ENCODE measurements around the gene TOP2B. TPM values are rescaled to one million over a fixed set of nuclear protein-coding genes. Genes with fewer than 3 reads are reported as not detected.
A peak's percentile ranks its signal among the peaks of the same experiment; 100 is the strongest.

The TOP2B gene
- total RNA-seq, 1 experiment from 2014 or later = 63.1 TPM

- peak overlapping the region; percentile 68 for H3K27ac ChIP-seq (ENCODE audit: low read length)
- H3K27me3 ChIP-seq (ENCODE audit: control insufficient read depth, insufficient read depth, low read length) = no peaks in the 10 kb centered on the region
- peak overlapping the region; percentile 56 to 81 for H3K4me3 ChIP-seq (ENCODE audit: low read depth in 2 of 2, low read length in 2 of 2)
- H3K36me3 ChIP-seq (ENCODE audit: control insufficient read depth, insufficient read depth, low read length) = no peaks in the 10 kb centered on the region
- ATAC-seq (0 out of 2 replicates have a peak, but pooled peaks have one; percentile 18), DNase-seq (ENCODE audit: low read depth, low spot score) (no peak)
- in situ Hi-C loops (cut with HindIII; ENCODE audit: low pct_unique_long_range_greater_than_20kb, low sequenced_read_pairs) = no loop called here
- ChIA-PET CTCF (no interaction called here), POLR2A (interaction anchor here (0.6 kb wide), 1 partner anchor 118 kb away, joined by 3 read pairs; no protein-coding TSS in a partner anchor)
- intact Hi-C loops (cut with micrococcal nuclease; ENCODE audit: unreplicated experiment) = no loop called here
- TF ChIP-seq SIN3A (IDR thresholded peaks at IDR 0.05; ENCODE audit: borderline replicate concordance, insufficient read depth, low read depth, low read length) = no peak
- no peak for TF ChIP-seq CTCF (IDR thresholded peaks at IDR 0.05)
- no peak for TF ChIP-seq POLR2AphosphoS5 (IDR thresholded peaks at IDR 0.05; ENCODE audit: low read depth, low read length)
- TF ChIP-seq TCF7L2 (IDR thresholded peaks at IDR 0.05; ENCODE audit: low read depth, low read length) = no peak
- TF ChIP-seq REST (IDR thresholded peaks at IDR 0.05; ENCODE audit: insufficient read depth in 1 of 2, low read depth in 2 of 2, low read length in 1 of 2) = no peak
- no TSS peak for BruUV-seq (replicated peaks)
- peaks cover 17% of the 10 kb centered on the region for H3K4me1 ChIP-seq (ENCODE audit: control insufficient read depth, insufficient read depth, low read length)
- H3K9me3 ChIP-seq (ENCODE audit: control insufficient read depth, insufficient read depth, low read depth, low read length) = no peaks in the 10 kb centered on the region
Measured at GRCh38 chr3:25663347-25663868, 1.3 kb downstream of the TOP2B start.

- Histone ChIP-seq H3K27me3 (ENCODE audit: control insufficient read depth, insufficient read depth, low read length) (no peaks in the 10 kb centered on the region), H3K36me3 (ENCODE audit: control insufficient read depth, insufficient read depth, low read length) (no peaks in the 10 kb centered on the region), H3K4me1 (ENCODE audit: control insufficient read depth, insufficient read depth, low read length) (peaks cover 17% of the 10 kb centered on the region), H3K9me3 (ENCODE audit: control insufficient read depth, insufficient read depth, low read depth, low read length) (no peaks in the 10 kb centered on the region), H3K4me3 (ENCODE audit: low read depth in 2 of 2, low read length in 2 of 2) (peak overlapping the region; percentile 56 to 81), H3K27ac (ENCODE audit: low read length) (peak overlapping the region; percentile 68)
- in situ Hi-C loops (cut with HindIII; ENCODE audit: low pct_unique_long_range_greater_than_20kb, low sequenced_read_pairs) (no loop called here), intact Hi-C loops (cut with micrococcal nuclease; ENCODE audit: unreplicated experiment) (no loop called here)
- CTCF ChIA-PET = no interaction called here
- POLR2A ChIA-PET = no interaction called here
- ATAC-seq = no peak
- TF ChIP-seq CTCF (IDR thresholded peaks at IDR 0.05) (no peak), REST (IDR thresholded peaks at IDR 0.05; ENCODE audit: insufficient read depth in 1 of 2, low read depth in 2 of 2, low read length in 1 of 2) (no peak), SIN3A (IDR thresholded peaks at IDR 0.05; ENCODE audit: borderline replicate concordance, insufficient read depth, low read depth, low read length) (no peak), TCF7L2 (IDR thresholded peaks at IDR 0.05; ENCODE audit: low read depth, low read length) (no peak), POLR2AphosphoS5 (IDR thresholded peaks at IDR 0.05; ENCODE audit: low read depth, low read length) (no peak)
- no peak for DNase-seq (ENCODE audit: low read depth, low spot score)
- BruUV-seq (replicated peaks) = no TSS peak
Measured at GRCh38 chr3:25662736-25663320, 1.9 kb downstream of the TOP2B start.

All from Panc1 (cell line).